Spleen (tissue), 11 donors: ENCODE data around the gene MUC5B. TPM values are rescaled to one million over a fixed set of nuclear protein-coding genes. Genes with fewer than 3 reads are reported as not detected.

Source experiments
- DNase-seq: peaks from one replicate; pipeline ENCODE4 v3.0.0-alpha.2; 2020
- H3K27ac ChIP-seq, 8 donors: fragments of 200-600 bp; sonication (generic) in 7 of 8; 1 replicate in 4 of 8; 2 replicates in 4 of 8; pipeline versions ENCODE4 v1.5.0 to v1.8.0; 2016 to 2021; ENCODE audit warnings: inconsistent platforms in 4 of 8, mild to moderate bottlenecking in 4 of 8, moderate library complexity in 1 of 8
- H3K27me3 ChIP-seq, 7 donors: fragments of 200-600 bp; sonication (generic) in 6 of 7; replicated peaks in 1 of 7; 1 replicate in 4 of 7; 2 replicates in 3 of 7; pipeline versions ENCODE4 v1.5.0 to v1.8.0; 2016 to 2021; ENCODE audit warnings: inconsistent platforms in 3 of 7, mild to moderate bottlenecking in 1 of 7
- H3K36me3 ChIP-seq, 6 donors: fragments of 200-600 bp; sonication (generic) in 5 of 6; 1 replicate in 4 of 6; 2 replicates in 2 of 6; pipeline versions ENCODE4 v1.5.0 to v1.8.0; 2016 to 2021; ENCODE audit warnings: inconsistent platforms in 2 of 6
- H3K4me1 ChIP-seq, 6 donors: fragments of 200-600 bp; sonication (generic) in 5 of 6; 1 replicate in 3 of 6; 2 replicates in 3 of 6; pipeline versions ENCODE4 v1.5.0 to v1.8.0; 2016 to 2021; ENCODE audit warnings: inconsistent platforms in 3 of 6
- H3K4me3 ChIP-seq, 8 donors: fragments of 200-600 bp; sonication (generic) in 7 of 8; 1 replicate in 4 of 8; 2 replicates in 4 of 8; pipeline versions ENCODE4 v1.5.0 to v1.8.0; 2016 to 2021; ENCODE audit warnings: inconsistent platforms in 4 of 8, mild to moderate bottlenecking in 4 of 8, moderate library complexity in 2 of 8
- H3K9me3 ChIP-seq, 8 donors: fragments of 200-600 bp; sonication (generic) in 7 of 8; 1 replicate in 4 of 8; 2 replicates in 4 of 8; pipeline versions ENCODE4 v1.5.0 to v1.8.0; 2016 to 2021; ENCODE audit warnings: inconsistent platforms in 4 of 8
- POLR2A ChIP-seq, 3 donors: fragments of 450-650 bp; IDR thresholded peaks; one replicate each; pipeline ENCODE4 v1.5.1; 2017; ENCODE audit warnings: antibody characterized with exemption in 3 of 3, mild to moderate bottlenecking in 1 of 3
- POLR2AphosphoS5 ChIP-seq, 3 donors: sonication (generic); formaldehyde crosslinking; IDR thresholded peaks; one replicate each; pipeline ENCODE4 v1.5.1; 2017; ENCODE audit warnings: antibody characterized with exemption in 3 of 3
- WGBS, 5 donors: extraction: QIAGEN DNeasy Blood & Tissue Kit in 3 of 5; methylation state at CpG; one replicate each; pipeline versions ENCODE4 v1.1.5 to v1.1.7; 2013 to 2018; 5-methylcytosine and 5-hydroxymethylcytosine counted together
- intact Hi-C: fragments of 100-400 bp; cut with DNase I; formaldehyde crosslinking; loops from one replicate; pipeline ENCODE4 v1.15.0; 2023; ENCODE audit warnings: low total_unique reads
- polyA plus RNA-seq, 3 donors: library from polyadenylated mRNA; stranded (reverse); fragments of 200-250 nt; gene quantifications; one replicate each; pipeline ENCODE4 v1.2.1, GENCODE V29; 2013
- total RNA-seq, 7 donors: library from RNA; depleted of rRNA in 3 of 7; stranded (reverse); fragments of >200 nt in 3 of 7; fragmentation: NEBNext Ultra II Directional in 4 of 7; extraction: Animal tissue kit (Norgen Biotek cat#: 25700) in 4 of 7; gene quantifications; one replicate each; pipeline versions ENCODE4 v1.1.0 to v1.2.1, GENCODE V29; 2016 to 2021
- TF ChIP-seq, protein P1 (sequence below), 11 experiments: fragments of 200-600 bp in 7 of 11; fragments of 450-650 bp in 4 of 11; sonication (generic) in 4 of 11; IDR thresholded peaks in 8 of 11; conservative IDR thresholded peaks in 3 of 11; 1 replicate in 7 of 11; 2 replicates in 4 of 11; pipeline versions ENCODE4 v1.4.0 to v1.8.0; 2016 to 2021; ENCODE audit warnings: antibody characterized with exemption in 11 of 11, inconsistent platforms in 4 of 11, mild to moderate bottlenecking in 1 of 11
- donor health status: healthy with polysubstance abuse.
- donor health status: DM: no; HTN: no; CAD: no; lungs with moderate emphysema.
- donor health status: DM: no; HTN: no; CAD: no.
- donor health status: Bipolar disorder and iron deficiency.
- donor health status: healthy.
- donor health status: DM: no; HTN: no; CAD: no.
- donor health status: DM: yes; HTN: yes; CAD: no.

The MUC5B gene
- total and polyA plus RNA-seq, 10 donors: under 0.01 to 0.09 (median under 0.01) TPM; not detected in 7

DNA sequence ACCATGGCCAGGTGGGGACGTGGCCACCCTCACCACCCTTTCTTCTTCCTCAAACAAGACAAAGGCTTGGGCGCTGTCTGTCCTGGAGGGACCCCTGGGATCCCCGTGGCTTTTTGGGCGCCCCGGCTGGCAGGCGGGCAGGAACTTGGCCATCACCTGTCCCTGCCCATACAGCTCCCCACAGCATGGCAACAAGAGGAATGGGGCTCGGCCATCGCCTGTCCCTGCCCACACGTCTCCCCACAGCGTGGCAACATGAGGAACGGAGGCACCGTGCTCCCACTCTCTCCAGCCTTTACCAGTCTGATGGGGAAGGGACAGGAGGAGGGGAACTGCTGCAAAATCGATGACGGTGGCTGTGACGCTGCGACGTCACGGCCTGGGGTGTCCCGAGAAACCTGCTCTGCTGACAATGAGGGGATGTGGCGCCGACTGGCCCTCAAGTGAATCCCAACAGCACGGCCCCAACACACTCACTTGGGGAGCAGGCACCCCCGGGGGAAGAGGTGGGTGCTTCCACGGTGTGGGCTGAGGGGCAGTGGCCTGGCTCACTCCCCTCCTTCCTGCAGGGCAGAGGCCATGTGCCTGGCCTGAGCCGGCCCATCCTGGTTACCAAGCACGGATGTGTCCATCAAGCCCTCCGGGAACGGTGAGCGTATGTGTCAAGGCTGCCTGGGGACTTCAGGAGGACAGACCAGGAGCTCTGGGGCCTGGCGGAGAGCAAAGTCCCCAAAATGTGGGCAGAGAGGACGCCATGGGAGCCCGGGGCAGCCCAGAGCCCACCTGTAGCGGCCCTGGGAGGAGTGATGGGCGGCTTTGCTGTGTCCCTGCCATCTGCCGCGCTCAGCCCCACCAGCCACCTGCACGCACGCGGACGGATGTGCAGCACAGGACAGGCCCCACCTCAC is 56.2 kb downstream of the MUC5B start:
- H3K9me3 ChIP-seq: no peaks in the 10 kb centered on the region
- DNase-seq: peak; percentile 64
- WGBS, 5 donors: 91 to 96% (median 95%) methylated on average over 38 to 40 of the region's 40 CpGs
- H3K27me3 ChIP-seq: no peaks in the 10 kb centered on the region
- no peak overlapping the region for H3K27ac ChIP-seq
- no peak overlapping the region for H3K4me3 ChIP-seq
- intact Hi-C loops: no loop called here
- peaks cover 0 to 100% (median 84%) of the 10 kb centered on the region in 6 donors for H3K36me3 ChIP-seq
- H3K4me1 ChIP-seq: peaks cover 0 to 15% (median 7%) of the 10 kb centered on the region in 6 donors
- TF ChIP-seq POLR2AphosphoS5 (IDR thresholded peaks at IDR 0.05) (peak in 1 of 3 donors; percentile 28), POLR2A (IDR thresholded peaks at IDR 0.05) (no peak)

DNA sequence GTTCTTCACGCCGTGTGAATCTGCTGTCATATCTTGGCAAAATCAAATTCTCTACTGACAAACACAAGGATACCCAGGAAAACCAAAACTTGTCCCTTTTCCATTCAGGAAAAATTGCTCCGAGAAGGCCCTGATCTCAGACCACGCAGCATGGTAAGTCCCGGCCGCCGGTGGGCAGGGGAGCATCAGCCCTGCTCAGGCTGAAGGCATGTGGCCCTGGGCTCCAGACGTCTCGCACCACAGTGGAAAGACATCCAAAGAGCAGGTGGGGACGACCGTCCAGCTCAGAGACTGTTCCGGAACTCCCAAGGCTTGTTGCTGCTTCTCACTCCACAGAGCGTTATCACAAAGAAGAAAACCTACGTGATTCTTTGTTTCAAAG is 56.8 kb downstream of the MUC5B start:
- no peak overlapping the region for H3K27ac ChIP-seq
- 96 to 99% (median 97%) methylated on average over 14 of the region's 14 CpGs for WGBS, 5 donors
- peaks cover 0 to 15% (median 7%) of the 10 kb centered on the region in 6 donors for H3K4me1 ChIP-seq
- TF ChIP-seq, protein P1, sequence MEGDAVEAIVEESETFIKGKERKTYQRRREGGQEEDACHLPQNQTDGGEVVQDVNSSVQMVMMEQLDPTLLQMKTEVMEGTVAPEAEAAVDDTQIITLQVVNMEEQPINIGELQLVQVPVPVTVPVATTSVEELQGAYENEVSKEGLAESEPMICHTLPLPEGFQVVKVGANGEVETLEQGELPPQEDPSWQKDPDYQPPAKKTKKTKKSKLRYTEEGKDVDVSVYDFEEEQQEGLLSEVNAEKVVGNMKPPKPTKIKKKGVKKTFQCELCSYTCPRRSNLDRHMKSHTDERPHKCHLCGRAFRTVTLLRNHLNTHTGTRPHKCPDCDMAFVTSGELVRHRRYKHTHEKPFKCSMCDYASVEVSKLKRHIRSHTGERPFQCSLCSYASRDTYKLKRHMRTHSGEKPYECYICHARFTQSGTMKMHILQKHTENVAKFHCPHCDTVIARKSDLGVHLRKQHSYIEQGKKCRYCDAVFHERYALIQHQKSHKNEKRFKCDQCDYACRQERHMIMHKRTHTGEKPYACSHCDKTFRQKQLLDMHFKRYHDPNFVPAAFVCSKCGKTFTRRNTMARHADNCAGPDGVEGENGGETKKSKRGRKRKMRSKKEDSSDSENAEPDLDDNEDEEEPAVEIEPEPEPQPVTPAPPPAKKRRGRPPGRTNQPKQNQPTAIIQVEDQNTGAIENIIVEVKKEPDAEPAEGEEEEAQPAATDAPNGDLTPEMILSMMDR (IDR thresholded peaks at IDR 0.05 in 8 of 11, conservative IDR thresholded peaks at IDR 0.05 in 3 of 11): no peak
- no peak for TF ChIP-seq POLR2AphosphoS5 (IDR thresholded peaks at IDR 0.05)
- TF ChIP-seq POLR2A (IDR thresholded peaks at IDR 0.05): no peak
- H3K36me3 ChIP-seq: peaks cover 0 to 100% (median 84%) of the 10 kb centered on the region in 6 donors
- no peaks in the 10 kb centered on the region for H3K27me3 ChIP-seq
- intact Hi-C loops: no loop called here
- H3K9me3 ChIP-seq: no peaks in the 10 kb centered on the region
- peak; percentile 56 for DNase-seq
- H3K4me3 ChIP-seq: no peak overlapping the region

GRCh38 chr11:1280116-1281035 is 57.5 kb downstream of the MUC5B start:
- intact Hi-C loops: no loop called here

More at GRCh38 chr11:1280116-1281035, 57.5 kb downstream of the MUC5B start:
- 91 to 96% (median 95%) methylated on average over 45 to 46 of the region's 46 CpGs for WGBS, 5 donors
- no peak overlapping the region for H3K27ac ChIP-seq
- DNase-seq: peak; percentile 70
- H3K4me1 ChIP-seq: peaks cover 0 to 15% (median 7%) of the 10 kb centered on the region in 6 donors
- H3K9me3 ChIP-seq: no peaks in the 10 kb centered on the region
- TF ChIP-seq POLR2A (IDR thresholded peaks at IDR 0.05) (no peak), POLR2AphosphoS5 (IDR thresholded peaks at IDR 0.05) (peak in 1 of 3 donors; percentile 23)
- TF ChIP-seq, protein P1 (IDR thresholded peaks at IDR 0.05 in 8 of 11, conservative IDR thresholded peaks at IDR 0.05 in 3 of 11): no peak
- peaks cover 0 to 100% (median 85%) of the 10 kb centered on the region in 6 donors for H3K36me3 ChIP-seq
- no peaks in the 10 kb centered on the region for H3K27me3 ChIP-seq
- no peak overlapping the region for H3K4me3 ChIP-seq
